Pancreas (tissue), 10 donors: ENCODE measurements around the gene PDE6C. TPM values are rescaled to one million over a fixed set of nuclear protein-coding genes. Genes with fewer than 3 reads are reported as not detected.

Experiments used
- ATAC-seq, 4 donors: fragments of 200-7000 bp; cut with Tn5 transposase; one replicate each; pipeline versions ENCODE4 v1.8.0 to v1.9.1; 2020; ENCODE audit warnings: mild to moderate bottlenecking in 4 of 4, moderate library complexity in 4 of 4
- DNase-seq, 6 donors: peaks; one replicate each; pipeline ENCODE4 v3.0.0-alpha.2; 2020
- FAIRE-seq: peaks from 2 replicates; lab custom pipeline; 2012; peaks lifted over from hg19 to GRCh38; lab: Jason Lieb, UNC
- H3K27ac ChIP-seq, 4 donors: fragments of 200-600 bp; sonication (generic); 1 replicate in 3 of 4; 2 replicates in 1 of 4; pipeline versions ENCODE4 v1.5.0 to v1.8.0; 2020
- H3K27me3 ChIP-seq, 4 donors: fragments of 200-600 bp; one replicate each; pipeline ENCODE4 v1.8.0; 2021
- H3K36me3 ChIP-seq, 3 donors: fragments of 200-600 bp; sonication (generic) in 1 of 3; one replicate each; pipeline versions ENCODE4 v1.5.0 to v1.8.0; 2020 to 2021
- H3K4me1 ChIP-seq, 3 donors: fragments of 200-600 bp; one replicate each; pipeline ENCODE4 v1.8.0; 2021
- H3K4me3 ChIP-seq, 4 donors: fragments of 200-600 bp; sonication (generic) in 2 of 4; one replicate each; pipeline versions ENCODE4 v1.5.0 to v1.8.0; 2020 to 2021
- H3K9me3 ChIP-seq, 4 donors: fragments of 200-600 bp; one replicate each; pipeline ENCODE4 v1.8.0; 2021
- CTCF ChIP-seq, 4 donors: fragments of 200-600 bp; sonication (generic) in 3 of 4; IDR thresholded peaks; one replicate each; pipeline versions ENCODE4 v1.5.0 to v1.8.0; 2021; ENCODE audit warnings: antibody characterized with exemption in 4 of 4
- WGBS, 2 donors: extraction: QIAGEN DNeasy Blood & Tissue Kit; methylation state at CpG; one replicate each; pipeline ENCODE4 v1.1.7; 2013; 5-methylcytosine and 5-hydroxymethylcytosine counted together
- intact Hi-C, 3 donors: fragments of 100-400 bp; cut with DNase I; formaldehyde crosslinking; loops; one replicate each; pipeline versions ENCODE4 v1.11.1 to v1.14.2; 2022
- polyA plus RNA-seq, 2 donors: library from polyadenylated mRNA; stranded (reverse); fragments of 200-250 nt; gene quantifications; one replicate each; pipeline ENCODE4 v1.2.3, GENCODE V29; 2013
- total RNA-seq, 6 donors: library from RNA; stranded (reverse); fragmentation: NEBNext Ultra II Directional in 4 of 6; extraction: Animal tissue kit (Norgen Biotek cat#: 25700) in 4 of 6; gene quantifications; one replicate each; pipeline versions ENCODE4 v1.2.1 to v1.2.4, GENCODE V29; 2021 to 2023
- donor health status: healthy with polysubstance abuse.
- donor health status: DM: no; HTN: no; CAD: no; lungs with moderate emphysema.
- donor health status: DM: no; HTN: no; CAD: no.
- donor health status: control.
- donor health status: control.
- donor health status: Bipolar disorder and iron deficiency.
- donor health status: DM: yes; HTN: yes; CAD: no.
- donor health status: DM: no; HTN: no; CAD: no.
- donor health status: DM: no; HTN: no; CAD: no.
- donor health status: DM: yes; HTN: yes; CAD: no.

PDE6C gene
- total and polyA plus RNA-seq, 8 donors = not detected

GRCh38 chr10:93657757-93658156 is 45.4 kb downstream of the PDE6C start:
- H3K27me3 ChIP-seq = no peaks in the 10 kb centered on the region
- no peaks in the 10 kb centered on the region for H3K9me3 ChIP-seq
- WGBS, 2 donors = 67 to 87% methylated on average over 1 of the region's 1 CpG
- FAIRE-seq (no peak), ATAC-seq (no peak), DNase-seq (no peak)
- TF ChIP-seq CTCF (IDR thresholded peaks at IDR 0.05) = no peak
- H3K4me1 ChIP-seq = no peaks in the 10 kb centered on the region
- H3K36me3 ChIP-seq = peaks cover 0 to 3% (median 0%) of the 10 kb centered on the region in 3 donors
- intact Hi-C loops = no loop called here
- H3K27ac ChIP-seq = no peak overlapping the region
- H3K4me3 ChIP-seq = no peak overlapping the region

- FAIRE-seq (no peak), DNase-seq (no peak), ATAC-seq (no peak)
- Histone ChIP-seq H3K4me1 (no peaks in the 10 kb centered on the region), H3K27me3 (no peaks in the 10 kb centered on the region), H3K36me3 (peaks cover 0 to 18% (median 10%) of the 10 kb centered on the region in 3 donors), H3K9me3 (no peaks in the 10 kb centered on the region), H3K4me3 (no peak overlapping the region), H3K27ac (no peak overlapping the region)
- WGBS, 2 donors = 96 to 97% methylated on average over 4 of the region's 4 CpGs
- TF ChIP-seq CTCF (IDR thresholded peaks at IDR 0.05) = no peak
- intact Hi-C loops = no loop called here
These were observed 53.7 kb downstream of the PDE6C start for GRCh38 chr10:93666030-93666429.

GRCh38 chr10:93667795-93668194 is 55.5 kb downstream of the PDE6C start:
- Histone ChIP-seq H3K36me3 (peaks cover 0 to 18% (median 10%) of the 10 kb centered on the region in 3 donors), H3K27me3 (no peaks in the 10 kb centered on the region), H3K27ac (no peak overlapping the region), H3K4me1 (peaks cover 0 to 10% (median 3%) of the 10 kb centered on the region in 3 donors), H3K9me3 (no peaks in the 10 kb centered on the region), H3K4me3 (no peak overlapping the region)
- FAIRE-seq (peak; percentile 53), ATAC-seq (peak in 1 of 4 donors; percentile 29), DNase-seq (no peak)
- 74 to 78% methylated on average over 3 of the region's 3 CpGs for WGBS, 2 donors
- intact Hi-C loops = no loop called here
- TF ChIP-seq CTCF (IDR thresholded peaks at IDR 0.05) = no peak

- Histone ChIP-seq H3K27me3 (no peaks in the 10 kb centered on the region), H3K27ac (no peak overlapping the region), H3K4me3 (no peak overlapping the region), H3K36me3 (peaks cover 0 to 24% (median 13%) of the 10 kb centered on the region in 3 donors), H3K9me3 (no peaks in the 10 kb centered on the region), H3K4me1 (peaks cover 0 to 10% (median 3%) of the 10 kb centered on the region in 3 donors)
- ATAC-seq = no peak
- TF ChIP-seq CTCF (IDR thresholded peaks at IDR 0.05) = no peak
- intact Hi-C loops = no loop called here
- no peak for DNase-seq
- FAIRE-seq = no peak
These were observed 58.0 kb downstream of the PDE6C start for GRCh38 chr10:93670372-93670771.

- peaks cover 0 to 28% (median 15%) of the 10 kb centered on the region in 3 donors for H3K36me3 ChIP-seq
- TF ChIP-seq CTCF (IDR thresholded peaks at IDR 0.05) = no peak
- FAIRE-seq = no peak
- no peak for ATAC-seq
- intact Hi-C loops = no loop called here
- no peak overlapping the region for H3K4me3 ChIP-seq
- H3K4me1 ChIP-seq = peaks cover 0 to 10% (median 3%) of the 10 kb centered on the region in 3 donors
- 95 to 96% methylated on average over 2 of the region's 2 CpGs for WGBS, 2 donors
- no peaks in the 10 kb centered on the region for H3K27me3 ChIP-seq
- no peaks in the 10 kb centered on the region for H3K9me3 ChIP-seq
- DNase-seq = no peak
- no peak overlapping the region for H3K27ac ChIP-seq
These were observed 58.7 kb downstream of the PDE6C start for GRCh38 chr10:93671042-93671441.
